NCI-H1105 treated with DMSO at 0.1 percent for 48 hours (cell line): Measurements from ENCODE around the gene DLG2.

ENCODE experiments used
- DNase-seq: peaks from one replicate; lab custom pipeline; 2025; lab: John Stamatoyannopoulos, UW

DLG2 gene

DNA sequence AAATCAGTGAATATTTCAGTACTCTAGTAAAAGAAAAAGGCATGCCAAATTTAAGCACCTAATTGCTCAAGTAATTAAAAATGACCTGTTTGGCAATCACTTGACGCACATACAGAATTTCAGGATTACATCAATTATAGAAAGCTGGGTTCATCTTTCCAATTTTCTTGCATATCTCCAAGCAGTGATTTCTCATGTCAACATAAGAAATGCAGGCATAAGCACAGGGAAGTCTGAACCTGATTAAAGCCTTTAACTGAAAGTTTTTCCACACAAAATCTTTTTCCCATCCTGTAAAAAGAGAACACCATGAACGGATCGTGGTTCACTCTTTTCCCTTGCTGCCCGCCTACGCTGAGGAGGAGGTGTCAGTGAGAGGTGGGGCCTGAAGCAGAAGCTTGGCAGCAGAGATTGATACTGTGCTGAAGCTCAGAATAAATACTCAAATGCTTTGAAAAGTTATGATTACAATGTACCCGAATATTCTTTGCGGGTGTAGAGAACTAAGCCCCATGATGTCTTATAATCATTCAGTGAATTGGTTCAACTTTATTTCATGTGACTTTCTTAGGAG lies 1636.9 kb downstream of the DLG2 start:
- no peak for DNase-seq

DNA sequence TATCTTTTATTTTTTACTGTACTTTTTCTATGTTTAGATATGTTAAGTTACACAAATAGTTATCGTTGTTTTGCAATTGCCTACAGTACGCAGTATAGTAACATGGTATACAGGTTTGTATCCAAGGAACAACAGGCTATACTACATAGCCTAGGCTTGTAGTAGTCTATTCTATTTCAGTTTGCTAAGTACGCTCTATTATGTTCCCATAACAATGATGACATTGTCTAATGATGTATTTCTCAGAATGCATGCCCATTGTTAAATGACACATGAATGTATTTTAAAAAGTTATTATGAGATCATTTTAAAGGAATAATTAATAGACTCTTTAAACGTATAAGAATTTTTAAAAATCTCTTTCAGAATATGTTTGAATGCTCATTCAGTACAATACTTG lies 1644.3 kb downstream of the DLG2 start:
- no peak for DNase-seq

DNA sequence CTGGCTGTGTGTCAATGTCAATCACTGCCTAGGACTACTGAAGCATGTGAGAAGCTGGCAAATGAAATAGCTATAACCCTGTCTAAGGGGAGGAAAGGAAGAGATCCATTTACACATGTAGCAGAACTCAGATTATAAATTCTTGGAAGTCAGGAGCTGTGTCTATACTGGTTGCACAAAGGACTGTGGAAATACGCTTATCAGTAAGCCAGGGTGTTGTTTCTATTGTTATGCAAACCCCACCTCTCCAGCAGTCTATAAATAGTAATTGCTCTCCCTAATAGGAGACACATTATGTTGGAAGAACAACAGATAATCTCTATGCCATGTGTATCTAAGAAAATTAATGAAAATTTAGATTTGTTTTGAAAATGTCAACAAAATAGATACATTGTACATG lies 1647.6 kb downstream of the DLG2 start:
- DNase-seq = no peak

GRCh38 chr11:83978942-83979341 lies 1648.2 kb downstream of the DLG2 start:
- no peak for DNase-seq

DNA sequence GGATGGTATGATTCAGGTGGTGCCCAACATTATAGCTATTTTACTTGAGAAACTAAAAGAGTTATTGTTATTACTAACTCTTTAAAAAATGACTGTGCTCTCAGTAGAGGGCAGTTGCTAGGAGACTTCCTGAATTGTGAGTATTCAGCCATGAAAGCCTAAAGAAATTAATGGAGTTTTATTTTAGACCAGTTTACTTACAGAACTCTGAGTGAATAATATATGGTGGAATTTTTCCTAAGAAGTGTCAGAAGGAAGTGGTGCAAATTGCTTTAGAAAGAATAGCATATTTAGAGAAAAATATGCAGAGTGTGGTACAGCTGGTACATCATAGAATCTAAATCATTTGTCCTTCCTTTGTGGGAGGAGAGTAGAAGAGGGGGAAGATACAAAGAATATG lies 1651.1 kb downstream of the DLG2 start:
- DNase-seq = no peak

DNA sequence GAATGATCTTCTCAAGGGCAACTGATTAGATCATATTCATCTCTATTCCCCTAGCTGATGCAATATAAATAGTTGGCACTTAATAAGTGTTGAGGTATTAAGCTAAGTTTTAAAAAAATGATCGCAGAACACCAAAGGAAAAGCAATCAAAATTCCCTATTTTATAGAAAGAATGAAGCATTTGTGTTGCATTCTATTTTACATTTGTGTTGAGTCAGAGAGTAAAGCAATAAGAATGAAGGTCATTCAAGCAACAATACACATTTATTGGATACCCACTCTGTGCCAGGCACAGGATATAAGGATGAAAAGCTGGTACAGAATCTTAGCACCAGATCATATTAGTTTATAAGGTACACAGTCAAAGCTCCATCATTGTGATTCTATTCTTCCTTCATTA lies 1654.6 kb downstream of the DLG2 start:
- no peak for DNase-seq

DNA sequence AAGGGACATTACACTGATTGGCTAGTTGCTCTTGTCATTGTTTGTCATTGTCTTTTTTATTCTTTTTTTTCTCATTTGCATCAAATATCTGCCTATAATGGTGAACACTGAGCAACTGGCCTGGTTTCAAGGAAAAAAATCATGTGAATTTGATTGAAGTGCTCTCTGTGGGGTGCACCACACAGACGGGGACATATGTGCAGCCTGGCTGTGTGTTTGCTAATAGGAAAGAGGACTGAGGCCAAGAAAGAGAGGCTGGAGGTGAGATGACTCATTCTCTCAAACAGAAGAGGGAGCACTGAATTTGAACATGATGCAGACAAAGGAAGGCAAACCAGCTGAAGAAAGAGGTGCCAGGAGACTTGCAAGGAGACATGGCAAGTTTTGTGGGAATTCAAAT lies 1656.1 kb downstream of the DLG2 start:
- no peak for DNase-seq

GRCh38 chr11:83970061-83970671 lies 1657.0 kb downstream of the DLG2 start:
- DNase-seq = no peak

DNA sequence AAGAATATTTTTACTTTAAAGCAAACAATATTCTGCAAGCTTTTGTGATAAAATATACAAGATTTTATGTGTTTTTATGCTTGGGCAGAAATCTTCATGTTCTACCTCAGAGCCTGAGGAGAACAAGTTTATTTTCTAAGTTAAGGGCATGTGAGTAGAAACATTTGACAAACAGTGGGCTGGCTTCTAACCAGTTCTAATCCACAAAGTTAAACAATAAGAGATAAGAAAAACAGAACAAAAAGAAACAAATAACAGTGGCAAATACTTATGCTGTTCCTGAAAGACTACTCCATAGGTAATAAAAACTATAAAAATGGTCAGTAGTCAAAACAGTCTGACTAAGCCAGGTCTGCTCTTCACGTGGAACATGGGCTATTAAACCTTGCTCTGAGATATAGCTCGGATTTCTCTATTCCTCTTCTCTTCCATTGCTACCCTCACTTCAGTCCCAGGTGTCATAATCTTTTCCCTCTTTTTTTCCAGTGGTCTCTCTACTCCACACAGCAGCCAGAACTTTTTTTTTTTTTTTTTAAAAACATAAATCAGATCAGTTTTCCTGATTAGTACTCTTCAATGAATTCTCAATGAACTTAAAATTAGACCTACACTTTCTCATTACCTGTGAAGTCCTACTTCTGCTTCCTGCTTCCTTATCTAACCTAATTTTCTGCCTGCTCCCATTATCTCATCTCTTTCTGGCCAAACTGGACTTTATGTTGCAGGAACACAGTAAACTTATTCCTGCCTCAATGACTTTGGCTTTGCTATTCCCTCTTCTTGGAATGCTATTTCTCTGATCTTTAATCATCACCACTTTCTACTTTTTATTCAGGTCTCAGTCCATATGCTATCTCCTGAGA lies 1669.9 kb downstream of the DLG2 start:
- no peak for DNase-seq

GRCh38 chr11:83956119-83956697 lies 1670.9 kb downstream of the DLG2 start:
- no peak for DNase-seq

- DNase-seq = no peak
Observed at GRCh38 chr11:83954780-83955179, 1672.4 kb downstream of the DLG2 start.

DNA sequence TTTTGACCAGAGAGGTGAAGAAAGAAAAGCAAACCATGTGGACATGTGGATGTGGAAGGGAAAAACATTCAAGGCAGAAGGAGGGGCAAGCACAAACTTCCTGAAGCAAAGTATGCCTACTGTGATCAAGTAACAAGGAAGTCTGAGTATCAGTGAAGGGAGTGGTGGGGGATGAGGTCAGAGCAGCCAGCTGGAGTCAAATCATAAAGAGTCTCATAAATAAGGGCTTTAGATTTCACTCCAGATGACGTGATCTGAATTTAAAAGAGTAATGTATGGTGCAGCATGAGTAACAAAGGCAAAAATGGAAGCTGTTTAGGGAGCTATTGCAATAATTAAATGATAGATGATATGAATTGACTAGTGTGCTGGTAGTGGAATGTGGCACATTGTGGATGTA lies 1675.6 kb downstream of the DLG2 start:
- no peak for DNase-seq

- no peak for DNase-seq
Observed at GRCh38 chr11:83948200-83948599, 1678.9 kb downstream of the DLG2 start.

DNA sequence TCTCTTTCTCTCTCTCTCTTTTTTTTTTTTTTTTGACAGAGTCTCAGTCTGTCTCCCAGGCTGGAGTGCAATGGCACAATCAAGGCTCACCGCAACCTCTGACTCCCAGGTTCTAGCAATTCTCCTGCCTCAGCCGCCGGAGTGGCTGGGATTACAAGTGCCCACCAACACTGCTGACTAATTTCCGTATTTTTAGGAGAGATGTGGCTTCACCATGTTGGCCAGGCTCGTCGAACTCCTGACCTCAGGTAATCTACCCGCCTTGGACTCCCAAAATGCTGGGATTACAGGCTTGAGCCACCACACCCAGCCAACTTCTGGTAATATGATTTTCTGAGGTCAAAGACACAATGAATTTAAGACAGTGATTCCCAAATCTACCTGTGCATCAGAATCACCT lies 1681.2 kb downstream of the DLG2 start:
- DNase-seq = no peak

DNA sequence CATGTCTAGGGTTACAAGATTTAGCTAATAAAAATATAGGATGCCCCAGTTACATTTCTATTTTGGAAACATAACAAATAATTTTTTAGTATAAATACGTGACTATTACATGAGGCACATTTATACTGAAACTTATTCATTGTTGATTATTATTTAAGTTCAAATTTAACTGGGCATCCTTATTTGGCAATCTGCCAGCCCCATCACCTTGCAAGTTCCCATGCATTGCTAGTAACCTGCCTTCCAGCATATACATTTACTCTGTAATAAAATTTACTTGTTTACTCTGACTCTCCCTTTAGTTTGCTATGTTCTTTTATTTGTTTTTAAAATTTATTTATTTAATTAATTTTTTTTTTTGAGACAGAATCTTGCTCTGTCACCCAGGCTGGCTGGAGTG lies 1686.1 kb downstream of the DLG2 start:
- DNase-seq = no peak

DNA sequence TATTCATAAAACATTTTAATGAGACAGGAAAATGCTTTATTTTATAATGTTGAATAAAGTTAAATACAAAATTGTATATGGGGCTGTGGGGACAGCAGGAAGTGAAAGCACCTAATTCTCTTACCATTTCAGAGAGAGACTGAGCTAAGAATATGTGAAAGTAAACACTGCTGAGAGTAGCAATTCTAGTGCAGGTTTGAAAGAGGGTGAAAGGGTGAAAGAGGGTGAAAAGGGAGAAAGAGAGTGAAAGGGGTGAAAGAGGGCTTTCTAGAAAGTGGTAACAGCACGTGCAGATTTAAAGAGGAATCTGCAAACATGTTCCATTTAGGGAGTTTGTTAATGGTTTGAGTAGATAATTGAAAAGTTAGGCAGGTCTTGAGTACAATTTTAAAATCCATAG lies 1689.0 kb downstream of the DLG2 start:
- no peak for DNase-seq

GRCh38 chr11:83933008-83933407 lies 1694.1 kb downstream of the DLG2 start:
- peak; percentile 65 for DNase-seq

DNA sequence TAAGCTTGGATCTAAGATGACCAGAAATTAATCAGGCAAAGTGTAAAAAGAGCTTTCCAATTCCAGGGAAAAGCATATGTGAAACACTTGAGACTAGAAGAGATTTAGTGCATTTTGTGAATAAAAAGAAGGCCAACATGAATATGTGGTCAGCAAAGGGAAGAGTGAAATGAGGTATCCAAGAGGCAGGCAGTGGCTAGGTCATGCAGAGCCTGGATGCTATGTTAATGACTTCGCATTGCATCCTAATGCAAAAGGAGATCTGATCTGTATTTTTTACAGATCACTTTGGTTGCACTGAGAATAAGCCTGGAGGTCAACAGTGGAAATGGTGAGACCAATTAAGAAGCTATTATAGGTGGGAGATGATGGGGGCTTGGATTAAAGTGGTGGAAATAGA lies 1699.7 kb downstream of the DLG2 start:
- DNase-seq = no peak

DNA sequence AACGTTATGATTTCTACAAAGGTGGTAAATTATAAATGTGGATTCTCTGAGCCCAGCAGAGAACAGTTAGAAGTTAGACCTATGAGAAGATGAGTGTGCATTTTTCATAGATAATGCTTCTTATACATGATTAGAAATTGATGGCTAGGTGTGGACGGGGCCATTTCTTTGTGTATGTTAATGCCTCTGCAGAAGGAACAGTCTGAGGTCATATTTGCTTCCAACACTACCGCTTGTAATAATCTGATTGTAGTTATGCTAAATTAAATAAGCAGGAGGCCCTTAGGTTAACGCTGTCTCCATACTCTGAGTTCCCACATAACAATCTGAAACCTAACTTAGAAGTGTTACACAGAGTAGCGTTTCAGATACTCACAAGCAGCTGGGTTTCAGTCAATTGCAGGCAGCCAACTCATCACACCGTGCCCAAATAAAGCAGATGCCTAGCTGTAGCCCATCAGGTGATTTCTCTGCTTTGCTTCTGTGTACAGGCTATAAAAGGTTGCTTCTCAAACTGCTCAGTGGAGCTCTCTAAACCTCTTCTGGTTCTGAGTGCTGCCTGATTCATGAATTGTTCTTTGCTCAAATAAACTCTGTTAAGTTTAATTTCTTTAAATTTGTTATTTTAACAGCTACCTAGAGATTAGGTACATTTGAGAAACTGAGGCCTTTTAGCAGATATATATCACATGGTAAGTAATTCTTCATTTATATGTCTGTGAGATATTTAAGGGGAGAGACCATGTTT lies 1702.2 kb downstream of the DLG2 start:
- no peak for DNase-seq

DNA sequence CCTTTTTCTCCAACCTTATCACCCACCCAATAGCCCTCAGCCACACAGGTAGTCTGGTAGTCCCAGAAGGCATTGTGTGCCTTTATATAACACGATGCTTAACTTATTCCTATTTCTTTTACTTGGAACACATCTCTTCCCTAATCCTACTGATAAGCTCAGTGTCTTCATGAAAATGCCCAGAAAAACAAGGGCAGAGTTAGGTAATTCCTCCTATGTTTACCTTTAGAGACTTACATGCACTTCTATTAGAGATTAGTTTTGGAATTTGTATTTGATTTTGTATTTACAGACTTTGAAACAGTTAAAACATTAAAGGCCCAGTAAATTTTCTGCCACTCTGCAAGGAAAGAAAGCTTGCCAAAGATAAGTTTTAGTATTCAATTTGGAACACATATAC lies 1703.2 kb downstream of the DLG2 start:
- no peak for DNase-seq

GRCh38 chr11:83922953-83923352 lies 1704.2 kb downstream of the DLG2 start:
- DNase-seq = no peak

DNA sequence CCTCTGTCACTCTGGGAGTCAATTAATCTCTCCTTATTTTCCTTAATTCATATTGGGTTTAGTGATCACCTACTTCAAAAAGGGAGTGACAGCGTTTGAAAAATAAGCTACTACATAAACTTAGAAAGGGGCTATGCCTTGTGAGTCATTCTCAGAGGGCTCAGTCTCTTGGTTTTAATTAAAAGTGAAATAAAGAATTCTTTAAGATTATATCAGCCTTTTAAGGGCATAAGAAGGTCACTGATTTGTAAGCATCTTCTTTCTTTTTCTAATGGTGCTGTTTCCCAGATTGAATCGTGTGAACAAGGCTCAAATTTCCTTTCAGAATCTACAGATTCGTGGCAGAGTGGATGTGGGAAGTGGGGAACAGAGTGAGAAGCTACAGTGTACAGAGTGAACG lies 1704.8 kb downstream of the DLG2 start:
- DNase-seq = no peak
